ENCODE results near the gene NKIRAS1.

GRCh38 chr3:23909341-23909740, 7.4 kb downstream of the NKIRAS1 start:
- no peak for TF ChIP-seq CTCF (IDR thresholded peaks at IDR 0.05 in 4 of 5, conservative IDR thresholded peaks at IDR 0.05 in 1 of 5)
- TF ChIP-seq POLR2A (IDR thresholded peaks at IDR 0.05): no peak
